ENCODE measurements around the gene WWOX. TPM values are rescaled to one million over a fixed set of nuclear protein-coding genes. Genes with fewer than 3 reads are reported as not detected.

The WWOX gene
- total and polyA plus RNA-seq, 2 donors (not counting 3 experiments of a cell fraction or from before 2014, with no cell fraction given), result 6.2 to 12.5 TPM

GRCh38 chr16:78105517-78105916, 6.1 kb downstream of the WWOX start:
- dilution Hi-C loops (cut with MboI; ENCODE audit: extremely low pct_ligation_motif_present, low sequenced_read_pairs), result no loop called here
- H2AFZ ChIP-seq (ENCODE audit: low read depth, low read length), result no peak overlapping the region
- no TSS peak for BruUV-seq (replicated peaks)
- no peaks in the 10 kb centered on the region for H3K4me1 ChIP-seq (ENCODE audit: control insufficient read depth, extremely low read depth, insufficient read depth, low read length)
- H3K9ac ChIP-seq (replicated peaks; ENCODE audit: extremely low read depth, insufficient read depth, low read length), result no peak overlapping the region
- H3K27me3 ChIP-seq (ENCODE audit: control insufficient read depth in 2 of 2, insufficient read depth in 2 of 2, low read length in 2 of 2), result no peaks in the 10 kb centered on the region
- H3K4me3 ChIP-seq (replicated peaks in 1 of 3; ENCODE audit: insufficient read depth in 1 of 3, low read depth in 1 of 3, low read length in 3 of 3), result no peak overlapping the region
- DNase-seq (ENCODE audit: low read depth, low spot score) (no peak), FAIRE-seq (no peak)
- no peaks in the 10 kb centered on the region for H3K9me3 ChIP-seq (replicated peaks; ENCODE audit: control insufficient read depth, insufficient read depth, low read length)
- H3K79me2 ChIP-seq (ENCODE audit: control insufficient read depth, insufficient read depth, low read length), result no peaks in the 10 kb centered on the region
- no peaks in the 10 kb centered on the region for H3K9me1 ChIP-seq (replicated peaks; ENCODE audit: control insufficient read depth, extremely low read depth, insufficient read depth, low read length)
- no peaks in the 10 kb centered on the region for H4K20me1 ChIP-seq (replicated peaks; ENCODE audit: control insufficient read depth, extremely low read depth, insufficient read depth, low read length)
- ChIA-PET CTCF (no interaction called here), POLR2A (no interaction called here)
- intact Hi-C loops (cut with micrococcal nuclease), result no loop called here
- H3K36me3 ChIP-seq (ENCODE audit: control insufficient read depth in 2 of 2, extremely low read depth in 1 of 2, insufficient read depth in 2 of 2, low read length in 2 of 2), result no peaks in the 10 kb centered on the region
- H3K4me2 ChIP-seq (ENCODE audit: insufficient read depth, low read length), result no peak overlapping the region
- no peak for TF ChIP-seq MYC (IDR thresholded peaks at IDR 0.05; ENCODE audit: low read depth, low read length)
- TF ChIP-seq POLR2A (IDR thresholded peaks at IDR 0.05; ENCODE audit: low read depth, low read length), result no peak
- TF ChIP-seq MAX (IDR thresholded peaks at IDR 0.05; ENCODE audit: insufficient read depth, insufficient read length), result no peak
- no peak for TF ChIP-seq CTCF (IDR thresholded peaks at IDR 0.05; ENCODE audit: extremely low read depth in 1 of 2, insufficient read depth in 1 of 2, low read depth in 1 of 2, low read length in 2 of 2)
- no peak for TF ChIP-seq FOS (IDR thresholded peaks at IDR 0.05; ENCODE audit: borderline replicate concordance, insufficient read depth, low read length)
- no peak for TF ChIP-seq JUN (IDR thresholded peaks at IDR 0.05; ENCODE audit: borderline replicate concordance, insufficient read depth, insufficient read length, low read depth)
- TF ChIP-seq GATA2 (IDR thresholded peaks at IDR 0.05; ENCODE audit: insufficient read depth, insufficient read length, low read depth, low read length), result no peak
- TF ChIP-seq POLR2AphosphoS5 (IDR thresholded peaks at IDR 0.05; ENCODE audit: insufficient read depth, low read depth, low read length), result no peak
- no peak for TF ChIP-seq EZH2 (IDR thresholded peaks at IDR 0.05; ENCODE audit: borderline replicate concordance, low read depth, low read length, severe bottlenecking)
- H3K27ac ChIP-seq (ENCODE audit: insufficient read depth, low read depth, low read length), result no peak overlapping the region
